ENCODE data around the gene ACP2. TPM values are rescaled to one million over a fixed set of nuclear protein-coding genes. Genes with fewer than 3 reads are reported as not detected.
A peak's percentile ranks its signal among the peaks of the same experiment; 100 is the strongest.

The ACP2 gene, protein sequence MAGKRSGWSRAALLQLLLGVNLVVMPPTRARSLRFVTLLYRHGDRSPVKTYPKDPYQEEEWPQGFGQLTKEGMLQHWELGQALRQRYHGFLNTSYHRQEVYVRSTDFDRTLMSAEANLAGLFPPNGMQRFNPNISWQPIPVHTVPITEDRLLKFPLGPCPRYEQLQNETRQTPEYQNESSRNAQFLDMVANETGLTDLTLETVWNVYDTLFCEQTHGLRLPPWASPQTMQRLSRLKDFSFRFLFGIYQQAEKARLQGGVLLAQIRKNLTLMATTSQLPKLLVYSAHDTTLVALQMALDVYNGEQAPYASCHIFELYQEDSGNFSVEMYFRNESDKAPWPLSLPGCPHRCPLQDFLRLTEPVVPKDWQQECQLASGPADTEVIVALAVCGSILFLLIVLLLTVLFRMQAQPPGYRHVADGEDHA
- 10 to 100 TPM; 15.1 to 25.5 (median 18.7) TPM for total RNA-seq
- polyA plus RNA-seq, result 10 to 100 TPM; 14.7 to 20.1 TPM
- long read RNA-seq, donor 1, transcript ACP2-201 (11 exons, 2,203 nt), result major isoform, 40 of 61 reads
- long read RNA-seq, donor 1, partial matches to known transcripts, result 4 of 61 reads
- long read RNA-seq, donor 1, other reads (novel, unspliced or antisense), result 13 of 61 reads
- long read RNA-seq, donor 2, transcript ACP2-201 (11 exons, 2,203 nt), result major isoform, 11 of 16 reads
- long read RNA-seq, donor 2, partial matches to known transcripts, result 5 of 16 reads
- long read RNA-seq, donor 2, other reads (novel, unspliced or antisense), result 0 of 16 reads
- long read RNA-seq, donor 3, transcript ACP2-201 (11 exons, 2,203 nt), result major isoform, 6 of 14 reads
- long read RNA-seq, donor 3, partial matches to known transcripts, result 4 of 14 reads
- long read RNA-seq, donor 3, other reads (novel, unspliced or antisense), result 1 of 14 reads

DNA sequence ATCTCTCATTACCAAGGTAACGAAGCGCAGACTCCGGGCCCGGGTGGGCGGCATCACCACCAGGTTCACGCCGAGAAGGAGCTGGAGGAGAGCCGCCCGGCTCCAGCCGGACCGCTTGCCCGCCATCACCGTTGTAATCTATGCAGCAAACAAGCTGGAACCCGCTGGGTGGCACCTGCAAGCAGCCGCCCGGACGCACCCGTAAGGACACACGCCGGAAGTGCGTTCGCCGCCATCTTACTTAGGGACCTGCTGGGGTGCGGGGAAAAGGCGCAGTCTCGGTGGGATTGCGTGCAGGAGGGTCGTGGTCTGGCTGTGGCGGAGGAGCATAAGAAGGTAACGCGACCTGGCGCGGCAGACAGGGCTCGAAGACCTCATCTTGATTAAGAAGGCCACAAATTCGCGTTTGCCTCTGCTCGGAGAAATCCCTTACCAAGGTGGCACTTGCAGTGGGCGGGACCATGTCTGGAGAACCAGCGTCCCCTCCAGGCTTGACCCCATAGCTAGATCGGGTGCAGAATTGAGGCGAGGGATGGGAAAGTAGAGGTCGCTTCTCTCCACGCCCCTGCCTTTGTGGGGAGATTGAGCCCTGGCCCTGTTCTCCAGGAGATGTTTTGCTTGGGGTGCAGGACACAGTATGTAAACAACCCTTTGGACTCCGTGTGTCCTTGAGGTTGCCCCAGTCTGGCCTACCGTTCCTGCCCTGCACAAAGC lies at the start of gene ACP2:
ACP2 (minus strand) TSS at position 151 of the 714 bp plus-strand sequence; CDS start at position 126, 25 bp downstream.
- peak within 1 kb of the TSS; percentile 40 to 65 for H3K27ac ChIP-seq
- H3K36me3 ChIP-seq, result no peaks in the 10 kb centered on the region
- peak within 1 kb of the TSS; percentile 67 for H3K4me3 ChIP-seq
- peak in 1 of 3 donors; percentile 38 for TF ChIP-seq CTCF (IDR thresholded peaks at IDR 0.05)
- TF ChIP-seq EP300 (IDR thresholded peaks at IDR 0.05), result no peak
- peak; percentile 55 for TF ChIP-seq POLR2A (IDR thresholded peaks at IDR 0.05)
- intact Hi-C loops (cut with DNase I), result no loop called here
- H3K9me3 ChIP-seq, result no peaks in the 10 kb centered on the region
- DNase-seq, result peak; percentile 83 to 91 (median 85)
- no peaks in the 10 kb centered on the region for H3K27me3 ChIP-seq
- H3K4me1 ChIP-seq (ENCODE audit: insufficient read depth), result peaks cover 13% of the 10 kb centered on the region
- WGBS, 3 donors, result 0% methylated on average over 36 to 45 of the region's 45 CpGs

- H3K36me3 ChIP-seq, result no peaks in the 10 kb centered on the region
- H3K4me3 ChIP-seq, result no peak overlapping the region
- peaks cover 0 to 5% of the 10 kb centered on the region in 2 donors for H3K9me3 ChIP-seq
- TF ChIP-seq EP300 (IDR thresholded peaks at IDR 0.05) (no peak), CTCF (IDR thresholded peaks at IDR 0.05) (no peak), POLR2A (IDR thresholded peaks at IDR 0.05) (no peak)
- DNase-seq, result no peak
- no peak overlapping the region for H3K27ac ChIP-seq
- 87 to 89% (median 88%) methylated on average over 4 of the region's 4 CpGs for WGBS, 3 donors
- H3K27me3 ChIP-seq, result no peaks in the 10 kb centered on the region
- intact Hi-C loops (cut with DNase I), result no loop called here
- H3K4me1 ChIP-seq (ENCODE audit: insufficient read depth), result no peaks in the 10 kb centered on the region
Measured at GRCh38 chr11:47296045-47296444, 47.4 kb upstream of the ACP2 start.

DNA sequence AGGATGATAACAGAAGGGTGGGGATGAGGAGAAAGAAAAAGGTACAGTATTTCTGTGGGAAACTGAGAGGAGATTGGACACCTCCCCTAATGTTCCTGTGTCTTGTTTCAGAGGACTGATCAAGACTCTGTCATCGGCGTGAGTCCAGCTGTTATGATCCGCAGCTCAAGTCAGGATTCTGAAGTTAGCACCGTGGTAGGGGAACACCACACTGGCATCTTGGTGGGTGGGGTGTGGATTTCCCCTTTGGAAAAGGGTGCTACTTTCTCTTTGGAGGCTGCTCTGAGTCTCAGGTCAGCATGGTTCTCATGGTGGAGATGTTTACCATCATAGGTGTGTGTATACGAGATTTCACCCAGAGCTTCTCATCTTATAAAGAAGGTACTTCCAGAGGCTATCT lies 46.8 kb upstream of the ACP2 start:
- Histone ChIP-seq H3K27me3 (no peaks in the 10 kb centered on the region), H3K9me3 (peaks cover 0 to 5% of the 10 kb centered on the region in 2 donors), H3K4me1 (ENCODE audit: insufficient read depth) (no peaks in the 10 kb centered on the region), H3K27ac (no peak overlapping the region), H3K4me3 (no peak overlapping the region), H3K36me3 (no peaks in the 10 kb centered on the region)
- TF ChIP-seq POLR2A (IDR thresholded peaks at IDR 0.05) (no peak), CTCF (IDR thresholded peaks at IDR 0.05) (no peak)
- intact Hi-C loops (cut with DNase I), result no loop called here
- 95 to 96% (median 95%) methylated on average over 5 of the region's 5 CpGs for WGBS, 3 donors
- no peak for DNase-seq

DNA sequence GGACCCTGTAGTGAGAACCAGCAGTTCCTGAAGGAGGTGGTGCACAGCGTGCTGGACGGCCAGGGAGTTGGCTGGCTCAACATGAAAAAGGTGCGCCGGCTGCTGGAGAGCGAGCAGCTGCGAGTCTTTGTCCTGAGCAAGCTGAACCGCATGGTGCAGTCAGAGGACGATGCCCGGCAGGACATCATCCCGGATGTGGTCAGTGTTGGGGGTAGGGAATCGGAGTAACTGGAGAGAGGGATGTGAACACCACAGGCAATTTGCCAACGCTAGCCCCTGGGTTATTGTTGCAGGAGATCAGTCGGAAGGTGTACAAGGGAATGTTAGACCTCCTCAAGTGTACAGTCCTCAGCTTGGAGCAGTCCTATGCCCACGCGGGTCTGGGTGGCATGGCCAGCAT lies 41.2 kb upstream of the ACP2 start:
- intact Hi-C loops (cut with DNase I), result no loop called here
- Histone ChIP-seq H3K4me1 (ENCODE audit: insufficient read depth) (no peaks in the 10 kb centered on the region), H3K4me3 (no peak overlapping the region), H3K9me3 (no peaks in the 10 kb centered on the region), H3K27ac (no peak overlapping the region), H3K36me3 (no peaks in the 10 kb centered on the region), H3K27me3 (no peaks in the 10 kb centered on the region)
- no peak for TF ChIP-seq EP300 (IDR thresholded peaks at IDR 0.05)
- TF ChIP-seq CTCF (IDR thresholded peaks at IDR 0.05), result no peak
- TF ChIP-seq POLR2A (IDR thresholded peaks at IDR 0.05), result no peak
- 90 to 93% (median 92%) methylated on average over 15 of the region's 15 CpGs for WGBS, 3 donors
- DNase-seq, result no peak
